Lung (tissue), 12 donors: ENCODE data around the gene EZH1. TPM values are rescaled to one million over a fixed set of nuclear protein-coding genes. Genes with fewer than 3 reads are reported as not detected.
A peak's percentile ranks its signal among the peaks of the same experiment; 100 is the strongest.

ENCODE experiments used
- ATAC-seq: fragments of 200-7000 bp; cut with Tn5 transposase; one replicate; pipeline ENCODE4 v1.9.1; 2020; ENCODE audit warnings: moderate number of reproducible peaks; ENCODE audit not compliant: insufficient read depth, low FRiP score
- DNase-seq, 3 donors: peaks; one replicate each; pipeline ENCODE4 v3.0.0-alpha.2; 2013 to 2017
- H3K27ac ChIP-seq, 2 donors: one replicate each; pipeline ENCODE4 v1.5.1; 2013; ENCODE audit warnings: mild to moderate bottlenecking in 2 of 2, moderate library complexity in 2 of 2, control low read depth in 1 of 2, inconsistent platforms in 1 of 2, low read depth in 1 of 2, low read length in 1 of 2
- H3K27me3 ChIP-seq, 3 donors: one replicate each; pipeline ENCODE4 v1.5.1; 2013; ENCODE audit warnings: low read length in 2 of 3; ENCODE audit not compliant: control insufficient read depth in 3 of 3, insufficient read depth in 3 of 3
- H3K36me3 ChIP-seq, 4 donors: one replicate each; pipeline ENCODE4 v1.5.1; 2013; ENCODE audit warnings: low read length in 4 of 4, mild to moderate bottlenecking in 1 of 4, moderate library complexity in 1 of 4; ENCODE audit not compliant: control insufficient read depth in 4 of 4, insufficient read depth in 4 of 4
- H3K4me1 ChIP-seq, 5 donors: one replicate each; pipeline ENCODE4 v1.5.1; 2013; ENCODE audit warnings: low read length in 5 of 5, mild to moderate bottlenecking in 2 of 5, moderate library complexity in 1 of 5; ENCODE audit not compliant: control insufficient read depth in 5 of 5, insufficient read depth in 5 of 5
- H3K4me3 ChIP-seq: one replicate; pipeline ENCODE4 v1.5.1; 2013; ENCODE audit warnings: mild to moderate bottlenecking, control low read depth, moderate library complexity
- H3K9ac ChIP-seq, 2 donors: one replicate each; pipeline ENCODE4 v1.5.1; 2013; ENCODE audit warnings: low read length in 2 of 2, control low read depth in 1 of 2; ENCODE audit not compliant: insufficient read depth in 1 of 2
- H3K9me3 ChIP-seq, 4 donors: one replicate each; pipeline ENCODE4 v1.5.1; 2013; ENCODE audit warnings: low read length in 3 of 4, mild to moderate bottlenecking in 1 of 4, moderate library complexity in 1 of 4; ENCODE audit not compliant: control insufficient read depth in 4 of 4, insufficient read depth in 3 of 4
- WGBS, 2 donors: extraction: QIAGEN DNeasy Blood & Tissue Kit; methylation state at CpG; one replicate each; pipeline ENCODE4 v1.1.7; 2013; 5-methylcytosine and 5-hydroxymethylcytosine counted together
- polyA plus RNA-seq, 2 donors: library from polyadenylated mRNA; stranded (reverse); fragments of 200-250 nt; gene quantifications; one replicate each; pipeline ENCODE4 v1.2.1, GENCODE V29; 2013
- total RNA-seq, 2 donors: library from RNA; depleted of rRNA in 1 of 2; stranded (reverse); fragments of >200 nt in 1 of 2; gene quantifications; one replicate each; pipeline ENCODE4 v1.2.1, GENCODE V29; 2014 to 2021
- TF ChIP-seq, protein P1 (sequence below): IDR thresholded peaks from 2 replicates; pipeline ENCODE4 v1.5.1; 2012; ENCODE audit warnings: mild to moderate bottlenecking; ENCODE audit errors: control extremely low read depth, extremely low read depth
- donor health status: control.
- donor health status: control.
- donor health status: Bipolar disorder and iron deficiency.
- donor health status: healthy.
- donor health status: DM: yes; HTN: yes; CAD: no.

EZH1 gene
- total and polyA plus RNA-seq, 4 donors = 20.7 to 53.2 (median 27.4) TPM

DNA sequence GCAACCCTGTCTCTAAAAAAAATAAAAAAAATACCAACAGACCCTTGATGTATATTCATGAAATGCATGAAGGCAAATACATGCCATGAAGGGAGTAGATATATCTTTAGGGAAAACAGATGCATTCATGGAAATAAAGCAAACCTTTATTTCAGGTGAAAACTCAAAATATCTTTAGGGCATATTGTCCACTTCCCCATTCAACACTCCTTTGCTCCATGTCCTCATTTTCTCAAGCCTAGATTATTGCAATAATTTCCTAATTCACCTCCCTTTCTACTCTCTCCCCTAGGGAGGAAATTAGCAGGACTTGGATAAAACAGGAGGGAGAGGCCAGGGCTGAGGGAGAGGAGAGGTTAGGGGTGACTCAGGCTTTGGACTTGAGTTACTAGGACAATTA, 22.7 kb upstream of the EZH1 start:
- Histone ChIP-seq H3K9me3 (no peaks in the 10 kb centered on the region), H3K36me3 (no peaks in the 10 kb centered on the region), H3K27me3 (no peaks in the 10 kb centered on the region), H3K9ac (no peak overlapping the region), H3K4me3 (no peak overlapping the region), H3K4me1 (peaks cover 0 to 7% (median 0%) of the 10 kb centered on the region in 5 donors), H3K27ac (no peak overlapping the region)
- TF ChIP-seq, protein P1, sequence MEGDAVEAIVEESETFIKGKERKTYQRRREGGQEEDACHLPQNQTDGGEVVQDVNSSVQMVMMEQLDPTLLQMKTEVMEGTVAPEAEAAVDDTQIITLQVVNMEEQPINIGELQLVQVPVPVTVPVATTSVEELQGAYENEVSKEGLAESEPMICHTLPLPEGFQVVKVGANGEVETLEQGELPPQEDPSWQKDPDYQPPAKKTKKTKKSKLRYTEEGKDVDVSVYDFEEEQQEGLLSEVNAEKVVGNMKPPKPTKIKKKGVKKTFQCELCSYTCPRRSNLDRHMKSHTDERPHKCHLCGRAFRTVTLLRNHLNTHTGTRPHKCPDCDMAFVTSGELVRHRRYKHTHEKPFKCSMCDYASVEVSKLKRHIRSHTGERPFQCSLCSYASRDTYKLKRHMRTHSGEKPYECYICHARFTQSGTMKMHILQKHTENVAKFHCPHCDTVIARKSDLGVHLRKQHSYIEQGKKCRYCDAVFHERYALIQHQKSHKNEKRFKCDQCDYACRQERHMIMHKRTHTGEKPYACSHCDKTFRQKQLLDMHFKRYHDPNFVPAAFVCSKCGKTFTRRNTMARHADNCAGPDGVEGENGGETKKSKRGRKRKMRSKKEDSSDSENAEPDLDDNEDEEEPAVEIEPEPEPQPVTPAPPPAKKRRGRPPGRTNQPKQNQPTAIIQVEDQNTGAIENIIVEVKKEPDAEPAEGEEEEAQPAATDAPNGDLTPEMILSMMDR = no peak
- ATAC-seq (no peak), DNase-seq (no peak)

DNA sequence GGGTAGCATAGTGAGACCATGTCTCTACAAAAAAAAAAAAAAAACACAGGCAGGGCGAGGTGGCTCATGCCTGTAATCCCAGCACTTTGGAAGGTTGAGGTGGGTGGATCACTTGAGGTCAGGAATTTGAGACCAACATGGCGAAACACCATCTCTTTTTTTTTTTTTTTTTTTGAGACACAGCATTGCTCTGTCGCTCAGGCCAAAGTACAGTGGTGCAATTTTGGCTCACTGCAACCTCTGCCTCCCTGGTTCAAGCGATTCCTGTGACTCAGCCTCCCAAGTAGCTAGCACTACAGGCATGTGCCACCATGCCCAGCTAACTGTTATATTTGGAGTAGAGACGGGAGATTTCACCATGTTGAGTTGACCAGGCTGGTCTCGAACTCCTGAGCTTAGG, 21.3 kb upstream of the EZH1 start:
- ATAC-seq (no peak), DNase-seq (no peak)
- Histone ChIP-seq H3K27me3 (no peaks in the 10 kb centered on the region), H3K9me3 (peaks cover 0 to 2% (median 0%) of the 10 kb centered on the region in 4 donors), H3K4me1 (peaks cover 0 to 16% (median 4%) of the 10 kb centered on the region in 5 donors), H3K27ac (no peak overlapping the region), H3K36me3 (no peaks in the 10 kb centered on the region), H3K4me3 (no peak overlapping the region), H3K9ac (no peak overlapping the region)
- TF ChIP-seq, protein P1 = no peak
- WGBS, 2 donors = 87 to 89% methylated on average over 6 of the region's 6 CpGs

DNA sequence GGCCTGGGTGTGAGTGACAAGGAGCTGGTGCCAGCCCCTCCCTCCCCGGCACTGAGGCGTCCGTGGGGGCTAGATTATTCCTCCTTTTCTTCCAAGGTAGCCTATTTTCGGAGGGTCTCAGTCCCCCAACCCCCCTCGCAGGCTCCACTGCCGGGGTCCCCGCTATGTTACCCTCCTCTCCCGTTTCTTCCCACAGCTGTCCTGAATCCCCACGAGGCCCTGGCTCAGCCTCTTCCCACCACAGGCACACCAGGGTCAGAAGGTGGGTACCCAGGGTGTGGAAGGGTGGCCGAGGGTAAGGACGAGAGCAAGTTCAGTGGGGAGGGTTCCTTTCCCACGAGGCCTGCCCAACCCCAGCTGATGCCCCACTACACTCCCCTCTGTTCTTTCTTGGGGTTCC, 16.8 kb upstream of the EZH1 start:
- no peaks in the 10 kb centered on the region for H3K27me3 ChIP-seq
- H3K9ac ChIP-seq = peak overlapping the region in 1 of 2 donors; percentile 62
- no peak for ATAC-seq

More for the DNA sequence above, 16.8 kb upstream of the EZH1 start:
- Histone ChIP-seq H3K36me3 (no peaks in the 10 kb centered on the region), H3K27ac (peak overlapping the region; percentile 65 to 86), H3K9me3 (peaks cover 0 to 2% (median 0%) of the 10 kb centered on the region in 4 donors), H3K4me3 (peak overlapping the region; percentile 54), H3K4me1 (peaks cover 0 to 27% (median 9%) of the 10 kb centered on the region in 5 donors)
- WGBS, 2 donors = 35 to 52% methylated on average over 12 of the region's 12 CpGs
- no peak for DNase-seq
- TF ChIP-seq, protein P1 = no peak
